GM18873 (cell line): ENCODE results near the gene RGS9.
"Not testable (repeated sequence)": the region's sequence is repeated elsewhere in the genome, so short reads cannot be mapped to it uniquely, and the experiment has no call there.

Experiments used
- ATAC-seq: cut with Tn5 transposase; IDR thresholded peaks from one replicate; pipeline ENCODE4 v1.9.1; 2021; ENCODE audit warnings: mild to moderate bottlenecking, moderate library complexity, moderate number of reproducible peaks; ENCODE audit not compliant: unreplicated experiment, low FRiP score

The RGS9 gene

DNA sequence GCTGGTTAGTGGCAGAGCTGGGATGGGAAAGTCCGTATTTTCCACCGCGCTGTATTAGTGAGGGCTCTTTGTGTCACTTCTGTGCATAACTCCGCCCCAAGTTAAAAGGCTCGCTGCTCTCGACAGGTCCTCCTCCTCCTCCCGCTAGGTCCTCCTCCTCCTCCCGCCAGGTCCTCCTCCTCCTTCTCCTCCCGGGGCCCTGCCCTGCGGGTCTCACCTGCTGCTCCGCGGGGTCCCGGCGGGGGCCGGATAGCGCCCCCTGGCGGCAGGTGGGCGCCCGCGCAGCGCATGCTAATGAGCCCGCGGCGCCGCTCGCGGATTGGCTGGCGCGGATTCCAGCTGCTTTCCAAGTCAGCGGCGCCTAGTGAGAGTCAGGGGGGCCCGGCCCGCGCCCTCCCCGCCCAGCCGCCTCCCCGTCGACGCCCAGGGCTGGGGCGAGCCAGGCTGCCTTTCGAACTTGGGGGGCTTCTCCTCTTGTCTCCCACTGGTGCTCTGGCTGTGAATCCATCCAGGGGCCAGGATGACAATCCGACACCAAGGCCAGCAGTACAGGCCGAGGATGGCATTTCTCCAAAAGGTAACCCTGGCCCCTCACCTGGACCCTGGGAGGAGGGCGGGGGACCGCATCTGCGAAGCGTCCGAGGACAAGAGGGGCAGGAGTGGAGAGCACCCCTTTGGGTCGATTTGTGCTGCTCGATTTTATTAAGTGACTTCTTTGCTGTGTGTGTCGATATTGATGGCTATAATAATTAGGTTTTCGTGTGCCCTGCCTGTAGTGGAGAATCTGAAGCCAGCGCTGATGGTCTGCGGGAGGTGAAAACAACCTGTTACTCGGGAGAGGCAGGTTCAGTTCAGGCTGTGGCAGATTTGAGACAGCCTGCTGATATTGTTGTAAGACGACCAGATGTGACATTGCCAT is at the start of gene RGS9:
Gene RGS9, plus strand, starts transcription at position 350 of the 919 bp plus-strand sequence. Its CDS starts 171 bp downstream, at position 521.
- ATAC-seq: peak; percentile 76

DNA sequence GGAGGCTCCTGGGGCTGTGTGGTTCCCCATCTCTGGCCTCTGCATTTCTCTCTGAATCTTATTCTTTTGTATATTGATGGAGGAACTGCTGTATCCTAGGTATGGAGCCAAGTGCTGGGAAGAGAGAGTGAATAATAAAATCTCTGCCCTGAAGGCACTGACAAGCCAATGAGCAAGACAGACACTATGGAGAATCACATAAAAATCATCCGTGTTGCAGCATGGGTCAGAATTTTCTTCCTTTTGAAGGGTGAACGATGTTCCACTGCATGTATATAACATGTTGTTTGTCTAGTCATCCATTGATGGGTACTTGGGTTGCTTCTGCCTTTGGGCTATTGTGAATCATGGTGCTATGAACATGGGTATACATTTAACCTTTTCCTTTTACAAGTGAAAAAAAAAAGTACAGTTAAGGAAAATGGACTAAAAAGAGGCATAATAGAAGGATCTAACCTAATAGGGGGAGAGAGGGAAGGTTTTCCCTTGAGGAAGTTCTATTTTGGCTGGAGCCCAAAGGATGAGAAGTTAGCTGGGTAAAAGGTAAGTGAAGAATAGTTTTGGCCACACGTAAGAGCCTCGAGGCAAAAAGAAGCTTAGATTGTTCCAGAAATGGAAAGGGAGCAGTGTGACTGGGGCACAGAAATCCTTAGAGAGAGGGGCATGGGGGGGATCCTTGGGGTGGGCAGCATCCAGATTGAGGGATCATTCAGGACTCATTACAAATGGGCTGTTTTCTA is 48.4 kb upstream of the RGS9 start:
- ATAC-seq: no peak

DNA sequence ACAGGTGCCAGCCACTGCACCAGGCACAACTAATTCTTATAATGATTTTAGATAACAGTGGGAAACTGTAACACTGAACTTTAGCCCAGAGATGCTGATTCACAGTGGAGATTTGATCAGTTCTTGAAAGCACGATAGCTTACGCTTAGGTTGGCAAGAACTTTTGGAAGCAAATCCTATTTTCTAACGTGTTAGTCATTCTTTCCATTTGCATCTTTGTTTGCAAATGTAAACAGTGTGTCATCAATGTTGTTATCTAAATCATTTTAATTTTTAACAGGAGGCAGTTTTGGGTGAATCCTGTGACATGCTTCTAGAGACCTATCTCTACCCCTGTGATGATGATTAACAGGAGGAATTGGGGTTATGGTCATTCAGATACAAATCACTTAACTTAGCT is 44.9 kb upstream of the RGS9 start:
- ATAC-seq: no peak

DNA sequence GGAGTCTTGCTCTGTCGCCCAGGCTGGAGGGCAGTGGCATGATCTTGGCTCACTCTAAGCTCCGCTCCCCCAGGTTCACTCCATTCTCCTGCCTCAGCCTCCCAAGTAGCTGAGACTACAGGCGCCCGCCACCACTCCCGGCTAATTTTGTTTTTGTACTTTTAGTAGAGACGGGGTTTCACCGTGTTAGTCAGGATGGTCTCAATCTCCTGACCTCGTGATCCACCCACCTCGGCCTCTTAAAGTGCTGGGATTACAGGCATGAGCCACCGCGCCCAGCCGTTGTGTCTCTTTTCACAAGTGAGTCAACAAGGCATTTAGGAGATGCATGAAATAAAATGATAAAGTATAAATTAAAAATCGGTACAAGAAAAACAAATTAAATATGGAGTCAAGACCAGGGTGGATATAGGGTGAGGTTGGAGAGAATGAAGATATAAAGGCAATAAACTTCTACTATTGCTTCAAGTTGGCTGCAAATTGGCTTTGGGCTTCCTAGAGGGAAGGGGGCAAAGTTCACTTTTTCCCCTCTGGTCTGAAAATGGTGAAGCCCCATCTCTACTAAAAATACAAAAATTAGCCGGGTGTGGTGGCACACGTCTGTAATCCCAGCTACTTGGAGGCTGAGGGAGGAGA is 44.3 kb upstream of the RGS9 start:
- ATAC-seq: not testable (repeated sequence)

DNA sequence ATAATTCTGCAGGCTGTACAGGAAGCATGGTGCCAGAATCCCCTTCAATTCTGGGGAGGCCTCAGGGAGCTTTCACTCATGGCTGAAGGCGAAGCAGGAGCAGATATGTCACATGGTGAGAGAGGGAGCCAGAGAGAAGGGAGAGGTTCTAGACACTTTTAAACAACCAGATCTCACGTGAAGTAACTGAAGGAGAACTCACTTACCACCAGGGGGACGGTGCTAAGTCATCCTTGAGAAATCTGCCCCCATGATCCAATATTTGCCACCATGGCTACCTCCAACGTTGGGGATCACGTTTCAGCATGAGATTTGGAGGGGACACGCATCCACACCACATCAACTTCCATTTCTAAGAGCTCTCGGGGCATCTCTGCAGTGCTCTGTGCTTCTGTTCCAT is 43.2 kb upstream of the RGS9 start:
- ATAC-seq: no peak

DNA sequence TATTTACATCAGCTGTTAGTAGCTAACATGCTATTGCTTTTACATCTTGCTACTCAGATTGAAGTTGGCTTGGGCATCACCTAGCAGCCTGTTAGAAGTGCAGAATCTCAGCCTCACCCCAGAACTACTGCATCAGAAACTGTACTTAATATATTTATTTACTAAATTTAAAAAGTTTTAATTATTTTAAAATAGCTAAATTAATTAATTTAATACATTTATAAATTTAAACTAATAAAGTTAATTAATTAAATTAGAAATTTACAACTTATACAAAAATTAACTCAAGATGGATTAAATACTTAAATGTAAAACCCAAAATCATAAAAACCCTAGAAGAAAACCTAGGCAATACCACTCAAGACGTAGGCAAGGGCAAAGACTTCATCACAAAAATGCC is 41.7 kb upstream of the RGS9 start:
- ATAC-seq: no peak

DNA sequence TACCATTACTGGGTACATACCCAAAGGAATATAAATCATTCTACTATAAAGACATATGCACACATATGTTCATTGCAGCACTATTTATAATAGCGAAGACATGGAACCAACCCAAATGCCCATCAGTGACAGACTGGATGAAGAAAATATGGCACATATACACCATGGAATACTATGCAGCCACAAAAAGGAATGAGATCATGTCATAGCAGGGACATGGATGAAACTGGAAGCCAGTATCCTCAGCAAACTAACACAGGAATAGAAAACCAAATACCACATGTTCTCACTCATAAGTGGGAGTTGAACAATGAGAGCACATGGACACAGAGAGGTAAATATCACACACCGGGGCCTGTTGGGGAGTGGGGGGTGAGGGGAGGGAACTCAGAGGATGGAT is 40.8 kb upstream of the RGS9 start:
- not testable (repeated sequence) for ATAC-seq

DNA sequence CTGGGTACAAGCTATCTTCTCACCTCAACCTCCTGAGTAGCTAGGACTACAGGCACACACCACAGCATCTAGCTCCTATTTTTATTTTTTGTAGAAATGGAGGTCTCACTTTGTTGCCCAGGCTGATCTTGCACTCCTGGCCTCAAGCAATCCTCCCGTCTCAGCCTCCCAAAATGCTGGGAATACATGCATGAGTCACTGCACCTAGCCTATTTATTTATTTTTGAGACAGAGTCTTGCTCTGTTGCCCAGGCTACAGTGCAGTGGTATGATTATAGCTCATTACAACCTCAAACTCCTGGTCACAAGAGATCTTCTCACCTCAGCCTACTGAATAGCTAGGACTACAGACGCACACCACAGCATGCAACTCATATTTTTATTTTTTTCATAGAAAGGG is 40.1 kb upstream of the RGS9 start:
- no peak for ATAC-seq

DNA sequence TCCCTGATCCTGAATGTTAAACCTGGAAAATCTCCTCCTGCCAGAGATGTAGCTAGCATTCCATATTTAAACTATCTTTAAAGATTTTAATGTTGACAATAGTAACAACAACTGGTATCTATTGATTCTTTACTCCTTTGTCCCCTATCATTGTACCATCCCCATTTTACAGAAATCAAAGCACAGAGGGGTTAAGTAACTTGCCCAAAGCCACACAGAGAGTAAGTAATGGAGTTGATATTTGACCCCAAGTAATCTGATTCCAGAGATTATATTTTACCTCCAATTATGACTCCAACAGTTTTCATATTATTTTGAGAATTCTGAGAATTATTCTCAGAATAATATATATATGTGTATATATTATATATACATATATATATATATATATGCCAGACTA is 37.7 kb upstream of the RGS9 start:
- ATAC-seq: no peak

DNA sequence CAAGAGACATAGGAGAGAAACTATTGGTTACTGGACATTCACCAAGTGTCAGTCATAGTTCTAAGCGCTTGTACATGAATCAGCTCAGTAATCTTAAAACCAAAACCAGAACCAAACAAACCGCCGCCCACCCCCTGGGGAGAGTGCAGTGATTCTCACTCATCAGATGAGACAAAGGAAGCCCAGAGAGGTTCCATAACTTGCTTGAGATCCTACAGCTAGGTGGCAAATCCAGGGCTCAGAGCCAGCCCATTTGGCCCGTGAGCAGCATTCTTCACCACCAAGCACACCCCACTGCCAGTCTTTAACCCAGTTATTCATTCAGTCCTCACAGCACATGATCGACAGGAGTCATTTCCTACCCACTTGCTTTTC is 37.2 kb upstream of the RGS9 start:
- peak; percentile 59 for ATAC-seq

DNA sequence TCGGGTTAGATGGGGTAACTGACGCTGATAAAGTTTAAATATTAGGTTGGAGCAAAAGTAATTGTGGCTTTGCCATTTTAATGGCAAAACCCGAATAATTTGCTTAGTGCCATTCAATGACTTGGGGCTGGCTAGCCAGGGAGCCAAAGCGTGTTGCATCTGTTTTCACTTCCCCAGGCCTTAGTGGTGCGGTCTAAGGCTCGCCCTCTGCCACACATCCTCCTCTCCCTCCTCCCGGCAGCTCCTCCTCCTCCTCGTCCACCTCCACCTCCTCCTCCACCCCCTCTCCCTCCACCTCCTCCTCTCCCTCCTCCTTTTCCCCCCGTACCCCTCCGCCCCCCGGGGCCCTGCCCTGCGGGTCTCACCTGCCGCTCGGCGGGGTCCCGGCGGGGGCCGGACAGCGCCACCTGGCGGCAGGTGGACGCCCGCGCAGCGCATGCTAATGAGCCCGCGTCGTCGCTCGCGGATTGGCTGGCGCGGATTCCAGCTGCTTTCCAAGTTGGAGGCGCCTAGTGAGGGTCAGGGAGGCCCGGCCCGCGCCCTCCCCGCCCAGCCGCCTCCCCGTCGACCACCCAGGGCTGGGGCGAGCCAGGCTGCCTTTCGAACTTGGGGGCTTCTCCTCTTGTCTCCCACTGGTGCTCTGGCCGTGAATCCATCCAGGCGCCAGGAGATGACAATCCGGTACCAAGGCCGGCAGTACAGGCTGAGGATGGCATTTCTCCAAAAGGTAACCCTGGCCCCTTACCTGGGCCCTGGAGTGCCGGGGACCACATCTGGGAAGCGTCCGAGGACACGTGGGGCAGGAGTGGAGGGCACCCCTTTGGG is 36.6 kb upstream of the RGS9 start:
- ATAC-seq: peak; percentile 43

DNA sequence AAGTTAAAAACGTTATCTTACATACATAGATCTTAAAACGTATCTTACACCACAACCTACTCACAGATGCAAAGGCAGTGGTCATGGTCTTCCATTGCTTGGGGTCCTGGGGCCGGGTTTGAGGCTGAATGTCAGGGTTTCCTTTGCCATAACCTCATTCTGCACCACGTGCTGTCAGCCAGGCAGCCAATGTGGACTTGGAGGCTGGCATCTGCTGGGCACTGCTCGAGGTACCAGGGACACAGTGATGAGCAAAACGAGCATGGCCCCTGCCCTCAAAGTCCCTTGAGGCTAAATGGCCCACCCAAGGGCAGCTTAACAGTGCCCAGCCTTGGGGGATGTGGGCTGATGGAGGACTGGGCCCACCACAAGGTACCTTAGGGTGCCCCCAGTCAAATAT is 35.8 kb upstream of the RGS9 start:
- no peak for ATAC-seq

DNA sequence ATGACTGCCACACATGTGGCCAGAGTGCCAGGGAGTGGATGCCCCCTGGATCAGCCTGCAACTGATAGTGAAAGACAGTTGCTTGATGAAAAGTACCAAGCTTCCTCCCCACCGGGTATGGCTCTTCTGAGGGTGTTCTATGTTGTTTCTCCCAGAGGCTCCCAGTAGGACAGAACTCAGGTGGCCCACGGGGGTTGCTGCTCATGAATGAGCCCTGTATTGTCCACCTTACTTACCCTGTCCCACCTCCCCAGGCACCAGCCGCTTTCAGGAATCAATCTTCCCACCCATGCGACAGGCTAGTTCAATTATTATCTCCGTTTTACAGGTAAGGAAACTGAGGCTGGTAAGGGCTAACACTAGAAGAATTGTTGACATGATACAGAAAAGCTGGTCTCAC is 34.9 kb upstream of the RGS9 start:
- no peak for ATAC-seq

DNA sequence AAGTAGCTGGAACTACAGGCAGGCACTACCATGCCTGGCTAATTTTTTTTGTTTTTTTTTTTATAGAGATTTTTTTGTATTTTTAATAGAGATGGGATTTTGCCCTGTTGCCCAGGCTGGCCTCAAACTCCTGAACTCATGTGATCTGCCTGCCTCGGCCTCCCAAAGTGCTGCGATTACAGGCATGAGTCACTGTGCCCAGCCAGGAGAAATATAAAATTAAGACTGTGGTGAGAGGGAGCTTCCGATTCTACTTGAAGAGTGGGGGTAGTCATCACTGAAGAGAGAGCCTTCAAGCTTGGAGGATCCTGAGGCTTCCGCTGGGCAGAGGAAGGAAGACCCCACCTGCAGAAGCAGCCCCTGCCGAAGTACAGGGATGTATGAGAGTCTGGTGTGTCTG is 34.4 kb upstream of the RGS9 start:
- ATAC-seq: no peak

DNA sequence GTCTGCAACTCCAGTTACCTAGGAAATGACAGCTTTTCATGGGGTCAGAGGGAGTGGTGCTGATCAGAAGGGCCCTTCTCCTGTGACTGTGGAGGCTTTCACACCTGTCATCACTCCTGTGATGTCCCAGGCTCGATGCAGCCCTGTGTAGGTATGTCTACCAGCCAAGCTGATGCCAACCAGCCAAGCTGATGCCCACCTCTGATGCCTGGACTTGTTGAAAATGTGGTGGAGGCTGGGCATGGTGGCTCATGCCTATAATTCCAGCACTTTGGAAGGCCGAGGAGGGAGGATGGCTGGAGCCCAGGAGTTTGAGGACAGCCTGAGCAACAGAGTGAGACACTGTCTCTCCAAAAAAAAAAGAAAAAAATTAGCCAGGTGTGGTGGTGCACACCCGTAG is 33.7 kb upstream of the RGS9 start:
- ATAC-seq: no peak

DNA sequence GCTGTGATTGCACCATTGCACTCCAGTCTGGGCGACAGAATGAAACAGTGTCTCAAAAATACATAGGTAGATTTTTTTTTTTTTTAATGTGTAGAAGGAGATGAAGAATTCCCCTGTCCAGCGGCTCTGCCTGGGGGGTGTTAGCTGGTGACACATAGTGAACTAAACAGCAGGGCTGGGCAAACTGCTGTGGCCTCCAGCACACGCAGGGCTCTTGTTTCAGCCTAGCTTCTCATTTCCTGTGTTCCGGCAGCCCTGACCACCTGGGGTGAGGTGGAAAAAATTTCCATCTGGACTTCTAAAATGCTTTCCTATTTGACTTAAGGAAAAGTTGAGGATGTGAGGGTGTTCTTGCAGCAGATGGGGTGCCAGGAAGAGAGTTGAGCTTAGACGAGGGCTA is 33.3 kb upstream of the RGS9 start:
- ATAC-seq: no peak

DNA sequence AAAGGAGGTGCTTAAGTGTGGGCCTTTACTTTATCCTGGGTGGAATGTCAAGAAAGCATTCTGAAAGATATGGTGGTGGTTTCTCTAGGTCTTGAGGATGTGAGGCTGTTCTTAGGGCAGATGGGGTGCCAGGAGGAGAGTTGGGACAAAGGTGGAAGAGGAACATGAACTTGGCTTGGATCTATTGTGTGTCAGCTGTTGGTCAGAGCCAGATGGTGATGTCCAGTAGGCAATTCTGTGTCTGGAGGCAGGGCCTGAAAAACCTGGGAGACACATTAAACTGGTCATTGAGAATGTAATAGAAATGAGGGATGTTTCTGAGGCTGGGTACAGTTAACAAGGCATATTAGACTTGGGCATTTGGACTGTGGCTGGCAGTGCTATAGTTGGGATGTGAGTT is 32.6 kb upstream of the RGS9 start:
- ATAC-seq: no peak

DNA sequence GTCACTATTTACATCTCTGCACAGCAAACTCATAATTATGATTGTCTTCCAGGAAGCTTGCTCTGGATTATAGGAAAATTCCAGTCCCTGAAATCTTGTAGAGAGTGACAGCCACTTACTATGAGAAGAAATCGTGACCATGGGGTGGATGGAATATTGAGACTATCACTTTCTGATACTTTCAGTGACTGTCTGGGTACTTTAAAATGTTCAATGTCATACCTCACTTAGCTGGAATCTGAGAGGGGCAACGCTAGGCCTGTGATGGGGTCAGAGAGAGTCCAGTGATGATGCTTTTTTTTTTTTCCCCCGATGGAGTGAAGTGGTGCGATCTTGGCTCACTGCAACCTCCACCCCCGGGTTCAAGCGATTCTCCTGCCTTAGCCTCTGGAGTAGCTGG is 32.2 kb upstream of the RGS9 start:
- ATAC-seq: no peak

DNA sequence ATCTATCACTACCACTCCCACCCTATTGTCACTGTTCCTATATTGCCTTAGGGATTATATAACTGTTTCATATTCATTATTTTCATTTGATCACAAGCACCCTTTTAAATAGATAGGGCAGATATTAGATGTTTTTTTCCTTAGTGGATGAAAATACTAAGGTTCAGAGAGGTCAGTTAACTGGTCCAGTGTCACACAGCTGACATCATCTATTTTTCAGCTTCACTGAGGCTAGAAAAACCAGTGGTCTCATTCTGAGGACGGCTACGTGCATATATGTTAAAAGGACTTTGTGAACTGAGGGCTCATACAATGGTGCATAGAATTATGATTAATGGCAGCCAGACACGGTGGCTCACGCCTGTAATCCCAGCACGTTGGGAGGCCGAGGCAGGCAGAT is 29.0 kb upstream of the RGS9 start:
- no peak for ATAC-seq

DNA sequence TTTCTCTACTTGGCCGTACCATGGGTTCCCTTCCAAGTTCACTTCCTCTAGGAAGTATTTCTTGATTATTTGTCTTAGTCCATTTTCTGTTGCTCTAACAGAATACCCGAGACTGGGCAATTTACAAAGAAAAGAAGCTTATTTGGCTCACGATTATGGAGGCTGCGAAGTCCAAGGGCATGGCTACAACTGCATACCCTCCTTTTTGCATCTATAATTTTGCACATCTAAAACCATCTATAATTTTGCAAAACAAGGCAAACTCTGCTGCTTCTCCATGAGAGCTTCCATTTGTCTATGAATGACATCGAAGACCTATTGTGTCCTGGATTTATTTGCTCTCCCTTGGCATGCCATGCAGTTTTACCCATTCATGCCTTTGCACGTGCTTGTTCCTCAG is 27.6 kb upstream of the RGS9 start:
- no peak for ATAC-seq
